GM12878 (cell line): Measurements from ENCODE around the gene ERICH2. TPM values are rescaled to one million over a fixed set of nuclear protein-coding genes. Genes with fewer than 3 reads are reported as not detected.

Source experiments
- BRCA1 ChIP-seq: IDR thresholded peaks from 2 replicates; pipeline ENCODE4 v1.6.1; 2011; ENCODE audit warnings: low read depth, low read length, improper control_type of control experiment
- CHD2 ChIP-seq: IDR thresholded peaks from 2 replicates; pipeline ENCODE4 v1.6.1; 2011; ENCODE audit warnings: low read depth, low read length, improper control_type of control experiment, borderline replicate concordance
- EED ChIP-seq: sonication (generic); IDR thresholded peaks from 2 replicates; pipeline ENCODE4 v1.6.1; 2016; ENCODE audit warnings: antibody characterized with exemption, low read depth
- TCF12 ChIP-seq: IDR thresholded peaks from 2 replicates; pipeline ENCODE4 v1.6.1; 2011; ENCODE audit warnings: low read depth, mild to moderate bottlenecking, low read length
- polyA plus RNA-seq, 11 experiments: library from polyadenylated mRNA; depleted of rRNA in 4 of 11; unstranded in 6 of 11; stranded (reverse) in 5 of 11; fragments of >200 nt; fragmentation: Nextera tagmentation in 4 of 11; fragmentation: Illumina TruSeq in 1 of 11; extraction: Ambion mirVana in 4 of 11; extraction: Trizol in 1 of 11; gene quantifications; 1 replicate in 1 of 11; 2 replicates in 10 of 11; pipeline versions ENCODE4 v1.2.1 to v1.2.3, GENCODE V29; 2011 to 2016; ENCODE audit warnings: inconsistent platforms in 2 of 11, missing spikeins in 2 of 11, low read depth in 1 of 11
- total RNA-seq, 4 experiments: library from RNA; depleted of rRNA in 3 of 4; stranded (reverse); fragments of >200 nt in 3 of 4; fragmentation: Illumina TruSeq in 1 of 4; extraction: Trizol in 1 of 4; gene quantifications; 2 replicates each; pipeline versions ENCODE4 v1.2.1 to v1.2.3, GENCODE V29; 2013 to 2021
- TF ChIP-seq, protein P1 (sequence below): fragments of 450-650 bp; IDR thresholded peaks from 2 replicates; pipeline ENCODE4 v1.6.1; 2017; ENCODE audit warnings: antibody characterized with exemption, mild to moderate bottlenecking, moderate library complexity
- TF ChIP-seq, protein P2 (sequence below): fragments of 450-650 bp; formaldehyde crosslinking; IDR thresholded peaks from 2 replicates; pipeline ENCODE4 v1.4.0; 2020; ENCODE audit warnings: mild to moderate bottlenecking, moderate library complexity

The ERICH2 gene
- total and polyA plus RNA-seq, 10 of the 15 experiments (the other 5 are each of a cell fraction or from before 2014, with no cell fraction given) = not detected

- no peak for TF ChIP-seq BRCA1
- no peak for TF ChIP-seq CHD2
- TF ChIP-seq, protein P1, sequence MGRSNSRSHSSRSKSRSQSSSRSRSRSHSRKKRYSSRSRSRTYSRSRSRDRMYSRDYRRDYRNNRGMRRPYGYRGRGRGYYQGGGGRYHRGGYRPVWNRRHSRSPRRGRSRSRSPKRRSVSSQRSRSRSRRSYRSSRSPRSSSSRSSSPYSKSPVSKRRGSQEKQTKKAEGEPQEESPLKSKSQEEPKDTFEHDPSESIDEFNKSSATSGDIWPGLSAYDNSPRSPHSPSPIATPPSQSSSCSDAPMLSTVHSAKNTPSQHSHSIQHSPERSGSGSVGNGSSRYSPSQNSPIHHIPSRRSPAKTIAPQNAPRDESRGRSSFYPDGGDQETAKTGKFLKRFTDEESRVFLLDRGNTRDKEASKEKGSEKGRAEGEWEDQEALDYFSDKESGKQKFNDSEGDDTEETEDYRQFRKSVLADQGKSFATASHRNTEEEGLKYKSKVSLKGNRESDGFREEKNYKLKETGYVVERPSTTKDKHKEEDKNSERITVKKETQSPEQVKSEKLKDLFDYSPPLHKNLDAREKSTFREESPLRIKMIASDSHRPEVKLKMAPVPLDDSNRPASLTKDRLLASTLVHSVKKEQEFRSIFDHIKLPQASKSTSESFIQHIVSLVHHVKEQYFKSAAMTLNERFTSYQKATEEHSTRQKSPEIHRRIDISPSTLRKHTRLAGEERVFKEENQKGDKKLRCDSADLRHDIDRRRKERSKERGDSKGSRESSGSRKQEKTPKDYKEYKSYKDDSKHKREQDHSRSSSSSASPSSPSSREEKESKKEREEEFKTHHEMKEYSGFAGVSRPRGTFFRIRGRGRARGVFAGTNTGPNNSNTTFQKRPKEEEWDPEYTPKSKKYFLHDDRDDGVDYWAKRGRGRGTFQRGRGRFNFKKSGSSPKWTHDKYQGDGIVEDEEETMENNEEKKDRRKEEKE = no peak
- no peak for TF ChIP-seq EED
- TF ChIP-seq, protein P2, sequence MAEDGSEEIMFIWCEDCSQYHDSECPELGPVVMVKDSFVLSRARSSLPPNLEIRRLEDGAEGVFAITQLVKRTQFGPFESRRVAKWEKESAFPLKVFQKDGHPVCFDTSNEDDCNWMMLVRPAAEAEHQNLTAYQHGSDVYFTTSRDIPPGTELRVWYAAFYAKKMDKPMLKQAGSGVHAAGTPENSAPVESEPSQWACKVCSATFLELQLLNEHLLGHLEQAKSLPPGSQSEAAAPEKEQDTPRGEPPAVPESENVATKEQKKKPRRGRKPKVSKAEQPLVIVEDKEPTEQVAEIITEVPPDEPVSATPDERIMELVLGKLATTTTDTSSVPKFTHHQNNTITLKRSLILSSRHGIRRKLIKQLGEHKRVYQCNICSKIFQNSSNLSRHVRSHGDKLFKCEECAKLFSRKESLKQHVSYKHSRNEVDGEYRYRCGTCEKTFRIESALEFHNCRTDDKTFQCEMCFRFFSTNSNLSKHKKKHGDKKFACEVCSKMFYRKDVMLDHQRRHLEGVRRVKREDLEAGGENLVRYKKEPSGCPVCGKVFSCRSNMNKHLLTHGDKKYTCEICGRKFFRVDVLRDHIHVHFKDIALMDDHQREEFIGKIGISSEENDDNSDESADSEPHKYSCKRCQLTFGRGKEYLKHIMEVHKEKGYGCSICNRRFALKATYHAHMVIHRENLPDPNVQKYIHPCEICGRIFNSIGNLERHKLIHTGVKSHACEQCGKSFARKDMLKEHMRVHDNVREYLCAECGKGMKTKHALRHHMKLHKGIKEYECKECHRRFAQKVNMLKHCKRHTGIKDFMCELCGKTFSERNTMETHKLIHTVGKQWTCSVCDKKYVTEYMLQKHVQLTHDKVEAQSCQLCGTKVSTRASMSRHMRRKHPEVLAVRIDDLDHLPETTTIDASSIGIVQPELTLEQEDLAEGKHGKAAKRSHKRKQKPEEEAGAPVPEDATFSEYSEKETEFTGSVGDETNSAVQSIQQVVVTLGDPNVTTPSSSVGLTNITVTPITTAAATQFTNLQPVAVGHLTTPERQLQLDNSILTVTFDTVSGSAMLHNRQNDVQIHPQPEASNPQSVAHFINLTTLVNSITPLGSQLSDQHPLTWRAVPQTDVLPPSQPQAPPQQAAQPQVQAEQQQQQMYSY (CRISPR knock-in tag) = no peak
- no peak for TF ChIP-seq TCF12
Observed at GRCh38 chr2:170763232-170763631, 6.9 kb upstream of the ERICH2 start (continued).
